ENCODE data around the gene PROCR.
"Not testable (repeated sequence)": the region's sequence is repeated elsewhere in the genome, so short reads cannot be mapped to it uniquely, and the experiment has no call there.

Gene PROCR

DNA sequence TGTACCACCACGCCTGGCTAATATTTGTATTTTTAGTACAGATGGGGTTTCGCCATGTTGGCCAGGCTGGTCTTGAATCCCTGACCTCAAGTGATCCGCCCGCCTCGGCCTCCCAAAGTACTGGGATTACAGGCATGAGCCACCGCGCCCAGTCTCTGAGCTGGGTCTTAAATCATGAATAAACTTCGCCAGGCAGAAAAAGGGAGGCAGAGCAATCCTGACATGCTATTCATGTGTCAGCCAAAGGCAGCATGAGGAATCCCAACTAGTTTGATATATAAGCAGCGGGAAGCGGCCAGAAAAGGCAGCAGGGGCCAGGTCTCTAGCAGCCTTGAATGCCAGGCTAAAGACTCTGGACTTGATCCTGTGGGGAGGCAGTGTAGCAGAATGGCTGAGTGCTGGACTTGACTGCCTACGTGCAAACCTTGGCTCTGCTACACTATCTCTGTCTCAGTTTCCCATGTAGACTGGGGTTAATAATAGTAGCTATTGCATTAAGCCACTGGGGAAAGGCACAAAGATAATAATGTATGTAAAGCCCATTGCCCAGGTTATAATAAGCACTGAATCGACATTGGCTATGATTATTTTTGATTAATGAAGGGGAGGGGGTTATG is 1.8 kb downstream of the PROCR start:
- peak in 1 of 2 donors; percentile 29 for DNase-seq (ENCODE audit: low read depth in 2 of 2)
- TF ChIP-seq, protein P1, sequence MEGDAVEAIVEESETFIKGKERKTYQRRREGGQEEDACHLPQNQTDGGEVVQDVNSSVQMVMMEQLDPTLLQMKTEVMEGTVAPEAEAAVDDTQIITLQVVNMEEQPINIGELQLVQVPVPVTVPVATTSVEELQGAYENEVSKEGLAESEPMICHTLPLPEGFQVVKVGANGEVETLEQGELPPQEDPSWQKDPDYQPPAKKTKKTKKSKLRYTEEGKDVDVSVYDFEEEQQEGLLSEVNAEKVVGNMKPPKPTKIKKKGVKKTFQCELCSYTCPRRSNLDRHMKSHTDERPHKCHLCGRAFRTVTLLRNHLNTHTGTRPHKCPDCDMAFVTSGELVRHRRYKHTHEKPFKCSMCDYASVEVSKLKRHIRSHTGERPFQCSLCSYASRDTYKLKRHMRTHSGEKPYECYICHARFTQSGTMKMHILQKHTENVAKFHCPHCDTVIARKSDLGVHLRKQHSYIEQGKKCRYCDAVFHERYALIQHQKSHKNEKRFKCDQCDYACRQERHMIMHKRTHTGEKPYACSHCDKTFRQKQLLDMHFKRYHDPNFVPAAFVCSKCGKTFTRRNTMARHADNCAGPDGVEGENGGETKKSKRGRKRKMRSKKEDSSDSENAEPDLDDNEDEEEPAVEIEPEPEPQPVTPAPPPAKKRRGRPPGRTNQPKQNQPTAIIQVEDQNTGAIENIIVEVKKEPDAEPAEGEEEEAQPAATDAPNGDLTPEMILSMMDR (IDR thresholded peaks at IDR 0.05; ENCODE audit: low read depth, low read length) = no peak
- peak overlapping the region in 1 of 2 donors; percentile 7 for H3K4me3 ChIP-seq (replicated peaks in 1 of 2; ENCODE audit: low read depth in 2 of 2, low read length in 2 of 2)

DNA sequence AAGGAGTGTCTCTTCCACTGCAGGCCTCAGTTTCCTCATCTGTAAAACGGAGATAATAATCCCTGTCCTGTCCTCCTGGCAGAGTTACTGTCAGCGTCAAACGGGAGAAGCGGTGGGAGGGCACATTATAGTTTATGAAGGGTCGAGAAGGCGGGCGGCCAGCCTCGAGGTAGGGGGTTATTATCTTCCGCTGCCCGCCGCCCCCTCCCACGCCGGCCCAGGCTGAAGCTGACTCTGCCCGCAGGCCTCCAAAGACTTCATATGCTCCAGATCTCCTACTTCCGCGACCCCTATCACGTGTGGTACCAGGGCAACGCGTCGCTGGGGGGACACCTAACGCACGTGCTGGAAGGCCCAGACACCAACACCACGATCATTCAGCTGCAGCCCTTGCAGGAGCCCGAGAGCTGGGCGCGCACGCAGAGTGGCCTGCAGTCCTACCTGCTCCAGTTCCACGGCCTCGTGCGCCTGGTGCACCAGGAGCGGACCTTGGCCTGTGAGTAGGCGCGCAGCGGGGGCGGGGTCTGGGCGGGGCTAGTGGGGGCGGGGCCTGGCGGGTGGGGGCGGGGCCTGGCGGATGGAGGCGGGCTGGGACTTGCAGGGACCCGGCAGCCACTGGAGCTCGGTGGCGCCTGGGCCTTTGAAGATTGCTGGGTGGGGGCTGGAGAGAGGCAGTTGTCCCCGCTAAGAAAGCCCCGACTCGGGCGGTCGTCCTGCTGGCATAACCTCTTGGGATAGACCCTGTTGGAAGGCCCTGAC is 2.8 kb downstream of the PROCR start:
- TF ChIP-seq, protein P1 (IDR thresholded peaks at IDR 0.05; ENCODE audit: low read depth, low read length) = no peak
- no peak overlapping the region for H3K4me3 ChIP-seq (replicated peaks in 1 of 2; ENCODE audit: low read depth in 2 of 2, low read length in 2 of 2)
- no peak for DNase-seq (ENCODE audit: low read depth in 2 of 2)

GRCh38 chr20:35176132-35176531 is 4.3 kb downstream of the PROCR start:
- no peak overlapping the region for H3K4me3 ChIP-seq (replicated peaks in 1 of 2; ENCODE audit: low read depth in 2 of 2, low read length in 2 of 2)
- DNase-seq (ENCODE audit: low read depth in 2 of 2) = no peak
- TF ChIP-seq, protein P1 (IDR thresholded peaks at IDR 0.05; ENCODE audit: low read depth, low read length) = no peak

DNA sequence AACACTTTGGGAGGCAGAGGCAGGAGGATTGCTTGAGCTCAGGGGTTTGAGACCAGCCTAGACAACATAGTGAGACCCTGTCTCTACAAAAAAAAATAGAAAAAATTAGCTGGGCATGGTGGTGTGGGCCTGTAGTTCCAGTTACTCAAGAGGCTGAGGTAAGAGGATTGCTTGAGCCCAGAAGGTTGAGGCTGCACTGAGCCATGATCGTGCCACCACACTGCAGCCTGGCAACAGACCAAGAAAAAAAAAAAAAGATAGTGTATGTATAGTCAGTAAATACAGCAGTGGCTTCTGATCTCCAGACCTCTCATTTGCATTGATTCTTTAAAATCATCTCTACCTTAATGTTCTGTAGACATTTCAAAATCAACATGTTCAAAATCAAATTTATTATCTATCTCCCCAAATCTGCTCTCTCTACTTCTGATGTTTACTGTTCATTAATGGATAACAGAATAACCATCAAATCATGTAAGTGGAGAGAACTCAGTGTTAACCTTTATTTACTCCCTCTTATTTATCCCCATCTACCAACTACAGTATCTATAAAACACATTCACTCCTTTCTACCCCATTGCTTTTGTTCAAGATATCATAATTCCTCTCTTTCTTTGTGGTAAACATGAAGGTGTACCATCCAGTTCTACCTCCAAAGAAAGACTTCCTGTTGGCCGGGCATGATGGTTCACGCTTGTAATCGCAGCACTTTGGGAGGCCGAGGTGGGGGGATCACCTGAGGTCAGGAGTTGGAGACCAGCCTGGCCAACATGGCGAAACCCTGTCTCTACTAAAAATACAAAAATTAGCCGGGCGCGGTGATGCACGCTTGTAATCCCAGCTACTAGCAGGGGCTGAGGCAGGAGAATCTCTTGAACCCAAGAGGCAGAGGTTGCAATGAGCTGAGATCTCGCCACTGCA is 7.7 kb downstream of the PROCR start:
- TF ChIP-seq, protein P1 (IDR thresholded peaks at IDR 0.05; ENCODE audit: low read depth, low read length) = no peak
- H3K4me3 ChIP-seq (replicated peaks in 1 of 2; ENCODE audit: low read depth in 2 of 2, low read length in 2 of 2) = no peak overlapping the region
- DNase-seq (ENCODE audit: low read depth in 2 of 2) = no peak

- TF ChIP-seq, protein P1 (IDR thresholded peaks at IDR 0.05; ENCODE audit: low read depth, low read length) = no peak
- H3K4me3 ChIP-seq (replicated peaks in 1 of 2; ENCODE audit: low read depth in 2 of 2, low read length in 2 of 2) = no peak overlapping the region
- DNase-seq (ENCODE audit: low read depth in 2 of 2) = no peak
Observed at GRCh38 chr20:35180266-35180665, 8.4 kb downstream of the PROCR start.

GRCh38 chr20:35181731-35182130 is 9.9 kb downstream of the PROCR start:
- TF ChIP-seq, protein P1 (IDR thresholded peaks at IDR 0.05; ENCODE audit: low read depth, low read length) = no peak
- H3K4me3 ChIP-seq (replicated peaks in 1 of 2; ENCODE audit: low read depth in 2 of 2, low read length in 2 of 2) = no peak overlapping the region
- no peak for DNase-seq (ENCODE audit: low read depth in 2 of 2)

DNA sequence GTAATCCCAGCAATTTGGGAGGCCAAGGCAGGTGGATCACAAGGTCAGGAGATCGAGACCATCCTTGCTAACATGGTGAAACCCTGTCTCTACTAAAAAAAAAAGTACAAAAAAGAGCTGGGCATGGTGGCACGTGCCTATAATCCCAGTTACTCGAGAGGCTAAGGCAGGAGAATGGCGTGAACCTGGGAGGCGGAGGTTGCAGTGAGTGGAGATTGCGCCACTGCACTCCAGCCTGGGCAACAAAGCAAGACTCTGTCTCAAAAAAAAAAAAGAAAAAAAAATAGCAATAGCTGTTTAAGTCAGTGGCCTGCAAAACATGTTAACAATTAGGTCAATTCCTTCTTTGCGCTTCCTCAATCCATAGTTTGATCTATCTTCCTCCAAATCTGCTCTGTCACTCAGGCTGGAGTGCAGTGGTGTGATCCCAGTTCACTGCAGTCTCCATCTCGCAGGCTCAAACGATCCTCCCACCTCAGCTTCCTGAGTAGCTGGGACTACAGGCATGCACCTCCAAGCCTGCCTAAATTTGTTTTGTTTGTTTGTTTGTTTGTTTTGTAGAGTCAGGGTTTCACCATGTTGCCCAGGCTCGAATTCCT is 14.9 kb downstream of the PROCR start:
- DNase-seq (ENCODE audit: low read depth in 2 of 2); H3K4me3 ChIP-seq (replicated peaks in 1 of 2; ENCODE audit: low read depth in 2 of 2, low read length in 2 of 2): not testable (repeated sequence)

Data from cardiac fibroblast (primary cell).